H1 (cell line): ENCODE results near the gene ZFTA. TPM values are rescaled to one million over a fixed set of nuclear protein-coding genes. Genes with fewer than 3 reads are reported as not detected.

Source experiments
- HDAC6 ChIP-seq: IDR thresholded peaks from one replicate; pipeline ENCODE4 v1.7.1; 2012; ENCODE audit warnings: low read depth, mild to moderate bottlenecking, inconsistent platforms, low read length, moderate library complexity
- POLR2AphosphoS5 ChIP-seq: IDR thresholded peaks from 2 replicates; pipeline ENCODE4 v1.6.1; 2011; ENCODE audit warnings: low read depth, low read length
- SP1 ChIP-seq: IDR thresholded peaks from 2 replicates; pipeline ENCODE4 v1.6.1; 2011; ENCODE audit warnings: low read depth, low read length
- SP4 ChIP-seq: IDR thresholded peaks from 2 replicates; pipeline ENCODE4 v1.6.1; 2012; ENCODE audit warnings: low read length, inconsistent platforms
- TAF7 ChIP-seq: optimal IDR thresholded peaks from 2 replicates; pipeline ENCODE3; 2011; ENCODE audit warnings: low read depth, mild to moderate bottlenecking, inconsistent platforms, low read length, moderate library complexity, borderline replicate concordance
- polyA plus RNA-seq, 7 experiments: library from polyadenylated mRNA; depleted of rRNA in 3 of 7; stranded (reverse) in 5 of 7; unstranded in 2 of 7; fragments of >200 nt in 5 of 7; fragments of 200-250 nt in 2 of 7; gene quantifications; 1 replicate in 5 of 7; 2 replicates in 1 of 7; 4 replicates in 1 of 7; pipeline versions ENCODE4 v1.2.1 to v1.2.3, GENCODE V29; 2011 to 2013; ENCODE audit warnings: missing spikeins in 2 of 7, mixed read lengths in 2 of 7
- total RNA-seq: library from RNA; stranded (reverse); fragmentation: NEBNext Ultra II Directional; extraction: Animal tissue kit (Norgen Biotek cat#: 25700); gene quantifications from 2 replicates; pipeline ENCODE4 v1.2.1, GENCODE V29; 2021
- TF ChIP-seq, protein P1 (sequence below): fragments of 300-600 bp; sonication (generic); IDR thresholded peaks from 2 replicates; pipeline ENCODE4 v1.7.1; 2012; ENCODE audit warnings: low read length, moderate library complexity, mild to moderate bottlenecking, inconsistent platforms; ENCODE audit not compliant: insufficient replicate concordance

Gene ZFTA
- total and polyA plus RNA-seq, 2 of the 8 experiments (the other 6 are each of a cell fraction or from before 2014, with no cell fraction given) = 9.5 to 34.0 TPM

- TF ChIP-seq, protein P1, sequence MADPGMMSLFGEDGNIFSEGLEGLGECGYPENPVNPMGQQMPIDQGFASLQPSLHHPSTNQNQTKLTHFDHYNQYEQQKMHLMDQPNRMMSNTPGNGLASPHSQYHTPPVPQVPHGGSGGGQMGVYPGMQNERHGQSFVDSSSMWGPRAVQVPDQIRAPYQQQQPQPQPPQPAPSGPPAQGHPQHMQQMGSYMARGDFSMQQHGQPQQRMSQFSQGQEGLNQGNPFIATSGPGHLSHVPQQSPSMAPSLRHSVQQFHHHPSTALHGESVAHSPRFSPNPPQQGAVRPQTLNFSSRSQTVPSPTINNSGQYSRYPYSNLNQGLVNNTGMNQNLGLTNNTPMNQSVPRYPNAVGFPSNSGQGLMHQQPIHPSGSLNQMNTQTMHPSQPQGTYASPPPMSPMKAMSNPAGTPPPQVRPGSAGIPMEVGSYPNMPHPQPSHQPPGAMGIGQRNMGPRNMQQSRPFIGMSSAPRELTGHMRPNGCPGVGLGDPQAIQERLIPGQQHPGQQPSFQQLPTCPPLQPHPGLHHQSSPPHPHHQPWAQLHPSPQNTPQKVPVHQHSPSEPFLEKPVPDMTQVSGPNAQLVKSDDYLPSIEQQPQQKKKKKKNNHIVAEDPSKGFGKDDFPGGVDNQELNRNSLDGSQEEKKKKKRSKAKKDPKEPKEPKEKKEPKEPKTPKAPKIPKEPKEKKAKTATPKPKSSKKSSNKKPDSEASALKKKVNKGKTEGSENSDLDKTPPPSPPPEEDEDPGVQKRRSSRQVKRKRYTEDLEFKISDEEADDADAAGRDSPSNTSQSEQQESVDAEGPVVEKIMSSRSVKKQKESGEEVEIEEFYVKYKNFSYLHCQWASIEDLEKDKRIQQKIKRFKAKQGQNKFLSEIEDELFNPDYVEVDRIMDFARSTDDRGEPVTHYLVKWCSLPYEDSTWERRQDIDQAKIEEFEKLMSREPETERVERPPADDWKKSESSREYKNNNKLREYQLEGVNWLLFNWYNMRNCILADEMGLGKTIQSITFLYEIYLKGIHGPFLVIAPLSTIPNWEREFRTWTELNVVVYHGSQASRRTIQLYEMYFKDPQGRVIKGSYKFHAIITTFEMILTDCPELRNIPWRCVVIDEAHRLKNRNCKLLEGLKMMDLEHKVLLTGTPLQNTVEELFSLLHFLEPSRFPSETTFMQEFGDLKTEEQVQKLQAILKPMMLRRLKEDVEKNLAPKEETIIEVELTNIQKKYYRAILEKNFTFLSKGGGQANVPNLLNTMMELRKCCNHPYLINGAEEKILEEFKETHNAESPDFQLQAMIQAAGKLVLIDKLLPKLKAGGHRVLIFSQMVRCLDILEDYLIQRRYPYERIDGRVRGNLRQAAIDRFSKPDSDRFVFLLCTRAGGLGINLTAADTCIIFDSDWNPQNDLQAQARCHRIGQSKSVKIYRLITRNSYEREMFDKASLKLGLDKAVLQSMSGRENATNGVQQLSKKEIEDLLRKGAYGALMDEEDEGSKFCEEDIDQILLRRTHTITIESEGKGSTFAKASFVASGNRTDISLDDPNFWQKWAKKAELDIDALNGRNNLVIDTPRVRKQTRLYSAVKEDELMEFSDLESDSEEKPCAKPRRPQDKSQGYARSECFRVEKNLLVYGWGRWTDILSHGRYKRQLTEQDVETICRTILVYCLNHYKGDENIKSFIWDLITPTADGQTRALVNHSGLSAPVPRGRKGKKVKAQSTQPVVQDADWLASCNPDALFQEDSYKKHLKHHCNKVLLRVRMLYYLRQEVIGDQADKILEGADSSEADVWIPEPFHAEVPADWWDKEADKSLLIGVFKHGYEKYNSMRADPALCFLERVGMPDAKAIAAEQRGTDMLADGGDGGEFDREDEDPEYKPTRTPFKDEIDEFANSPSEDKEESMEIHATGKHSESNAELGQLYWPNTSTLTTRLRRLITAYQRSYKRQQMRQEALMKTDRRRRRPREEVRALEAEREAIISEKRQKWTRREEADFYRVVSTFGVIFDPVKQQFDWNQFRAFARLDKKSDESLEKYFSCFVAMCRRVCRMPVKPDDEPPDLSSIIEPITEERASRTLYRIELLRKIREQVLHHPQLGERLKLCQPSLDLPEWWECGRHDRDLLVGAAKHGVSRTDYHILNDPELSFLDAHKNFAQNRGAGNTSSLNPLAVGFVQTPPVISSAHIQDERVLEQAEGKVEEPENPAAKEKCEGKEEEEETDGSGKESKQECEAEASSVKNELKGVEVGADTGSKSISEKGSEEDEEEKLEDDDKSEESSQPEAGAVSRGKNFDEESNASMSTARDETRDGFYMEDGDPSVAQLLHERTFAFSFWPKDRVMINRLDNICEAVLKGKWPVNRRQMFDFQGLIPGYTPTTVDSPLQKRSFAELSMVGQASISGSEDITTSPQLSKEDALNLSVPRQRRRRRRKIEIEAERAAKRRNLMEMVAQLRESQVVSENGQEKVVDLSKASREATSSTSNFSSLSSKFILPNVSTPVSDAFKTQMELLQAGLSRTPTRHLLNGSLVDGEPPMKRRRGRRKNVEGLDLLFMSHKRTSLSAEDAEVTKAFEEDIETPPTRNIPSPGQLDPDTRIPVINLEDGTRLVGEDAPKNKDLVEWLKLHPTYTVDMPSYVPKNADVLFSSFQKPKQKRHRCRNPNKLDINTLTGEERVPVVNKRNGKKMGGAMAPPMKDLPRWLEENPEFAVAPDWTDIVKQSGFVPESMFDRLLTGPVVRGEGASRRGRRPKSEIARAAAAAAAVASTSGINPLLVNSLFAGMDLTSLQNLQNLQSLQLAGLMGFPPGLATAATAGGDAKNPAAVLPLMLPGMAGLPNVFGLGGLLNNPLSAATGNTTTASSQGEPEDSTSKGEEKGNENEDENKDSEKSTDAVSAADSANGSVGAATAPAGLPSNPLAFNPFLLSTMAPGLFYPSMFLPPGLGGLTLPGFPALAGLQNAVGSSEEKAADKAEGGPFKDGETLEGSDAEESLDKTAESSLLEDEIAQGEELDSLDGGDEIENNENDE = peak; percentile 18
- peak; percentile 51 for TF ChIP-seq TAF7
- TF ChIP-seq SP4 = no peak
- no peak for TF ChIP-seq HDAC6
- TF ChIP-seq POLR2AphosphoS5 = peak; percentile 70; the same call in 1 of the 2 replicates
- TF ChIP-seq SP1 = 0 out of 2 replicates have a peak, but pooled peaks have one; percentile 42
Measured at GRCh38 chr11:63761931-63762653, 6.5 kb downstream of the ZFTA start (continued).
